Stimulated activated CD4-positive, alpha-beta T cell treated with anti-CD3 and anti-CD28 coated beads, Interleukin-12 subunit alpha, Interleukin-12 subunit beta, amount 100 ng/mL, for 4 hours (primary cell): Measurements from ENCODE around the gene TMEM59L.
A peak's percentile ranks its signal among the peaks of the same experiment; 100 is the strongest.

Source experiments
- DNase-seq: peaks from one replicate; pipeline ENCODE4 v3.0.0-alpha.2; 2020

Gene TMEM59L

GRCh38 chr19:18609717-18610051 is 3.0 kb upstream of the TMEM59L start:
- DNase-seq, result no peak

DNA sequence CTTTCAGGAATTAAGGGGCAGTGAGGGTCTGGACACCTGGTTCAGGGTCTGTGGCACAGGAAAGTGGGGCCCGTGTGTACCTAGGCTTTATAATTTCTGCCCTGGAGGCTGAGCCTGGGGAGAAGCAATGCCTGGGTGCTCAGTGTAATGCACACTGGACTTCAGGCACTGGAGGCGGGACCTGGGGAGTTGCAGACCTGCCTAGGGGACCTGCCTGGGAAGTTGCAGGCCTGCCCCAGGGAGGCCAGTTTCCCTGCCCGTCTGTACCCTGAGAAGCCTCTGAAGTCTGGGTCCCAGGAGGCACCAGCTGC is 2.5 kb upstream of the TMEM59L start:
- DNase-seq, result no peak

- DNase-seq, result no peak
Measured at GRCh38 chr19:18610556-18611326, 1.9 kb upstream of the TMEM59L start.

GRCh38 chr19:18611327-18612050 is 1.2 kb upstream of the TMEM59L start:
- DNase-seq, result no peak

DNA sequence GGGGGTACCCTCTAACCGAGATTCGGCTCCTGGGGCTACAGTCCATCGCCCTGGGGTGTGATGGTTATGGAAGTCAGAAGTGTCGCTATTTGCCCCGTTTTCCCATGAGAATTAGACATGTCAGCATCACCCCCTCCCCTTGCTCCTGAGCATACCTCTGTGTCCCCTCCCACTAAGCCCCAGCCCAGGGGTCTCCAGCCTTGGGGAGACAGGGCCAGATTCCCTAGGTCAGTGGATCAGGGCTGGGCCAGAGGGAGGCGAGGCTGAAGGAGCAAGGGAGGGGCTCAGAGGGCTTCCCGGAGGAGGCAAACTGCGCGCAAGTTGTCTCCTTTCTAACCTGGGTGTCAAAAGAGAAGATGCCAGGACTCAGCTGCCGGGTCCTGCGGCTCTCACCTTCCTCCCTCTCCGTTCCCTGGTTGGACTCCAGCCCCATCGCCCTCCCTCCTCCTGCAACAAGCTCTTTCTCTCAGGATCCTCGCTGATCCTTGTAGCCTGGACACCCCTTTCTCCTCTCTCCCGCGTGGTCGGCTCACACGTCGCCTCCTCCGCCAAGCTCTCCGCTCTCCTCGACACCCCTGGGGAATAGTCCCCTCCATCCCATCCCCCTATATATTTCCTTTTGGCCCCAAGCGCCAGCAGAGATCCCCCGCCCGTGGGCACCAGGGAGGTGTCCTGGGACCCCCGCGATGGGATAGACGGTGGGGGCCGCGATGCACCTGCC is 459 bp upstream of the TMEM59L start:
- DNase-seq, result no peak

GRCh38 chr19:18613589-18614234 is 1.0 kb downstream of the TMEM59L start:
- no peak for DNase-seq

DNA sequence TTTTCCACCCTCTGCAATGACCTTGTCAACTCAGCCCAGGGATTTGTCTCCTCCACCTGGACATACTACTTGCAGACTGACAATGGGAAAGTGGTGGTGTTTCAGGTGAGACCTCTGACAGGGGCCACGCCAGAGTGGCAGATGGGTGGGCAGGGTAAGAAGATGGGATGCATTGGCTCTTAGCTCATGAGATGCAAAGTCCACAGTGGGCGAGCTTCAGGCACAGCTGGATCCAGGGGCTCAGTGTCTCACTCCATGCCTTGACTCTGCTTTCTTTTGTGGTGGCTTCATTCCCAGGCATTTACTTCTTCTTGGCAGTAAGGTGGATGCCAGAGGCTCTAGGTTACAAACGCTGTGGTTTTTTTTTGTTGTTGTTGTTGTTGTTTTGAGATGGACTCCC is 3.4 kb downstream of the TMEM59L start:
- no peak for DNase-seq

- no peak for DNase-seq
Measured at GRCh38 chr19:18617562-18617961, 4.9 kb downstream of the TMEM59L start.

DNA sequence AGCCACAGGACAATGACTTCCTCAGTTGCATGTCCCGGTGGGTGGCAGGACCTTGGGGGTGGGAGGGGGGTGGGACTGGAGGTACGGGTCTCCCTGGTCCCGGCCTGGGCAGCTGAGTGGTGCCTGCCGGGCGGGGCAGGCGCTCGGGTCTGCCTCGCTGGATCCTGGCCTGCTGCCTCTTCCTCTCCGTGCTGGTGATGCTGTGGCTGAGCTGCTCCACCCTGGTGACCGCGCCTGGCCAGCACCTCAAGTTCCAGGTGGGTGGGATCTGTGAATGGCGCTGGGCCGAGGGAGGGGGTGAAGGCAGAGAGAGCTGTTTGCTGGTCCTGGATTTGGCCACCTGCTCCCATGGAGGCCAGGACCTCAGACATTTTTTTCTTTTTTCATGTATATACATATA is 5.6 kb downstream of the TMEM59L start:
- DNase-seq, result no peak

DNA sequence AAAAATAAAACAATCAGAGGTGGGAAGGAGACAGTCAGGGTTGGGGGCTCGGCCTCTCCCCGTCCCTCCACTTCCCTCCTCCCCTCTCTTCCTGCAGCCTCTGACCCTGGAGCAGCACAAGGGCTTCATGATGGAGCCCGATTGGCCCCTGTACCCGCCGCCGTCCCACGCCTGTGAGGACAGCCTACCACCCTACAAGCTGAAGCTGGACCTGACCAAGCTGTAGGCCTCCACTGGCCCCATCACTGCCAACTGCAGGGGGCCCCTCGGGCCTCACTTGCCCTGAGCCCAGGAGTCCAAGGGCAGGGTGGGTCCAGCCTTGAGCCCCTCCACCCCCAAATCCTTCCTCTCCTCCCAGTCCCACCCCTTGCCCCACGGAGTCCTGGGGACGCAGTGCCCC is 7.6 kb downstream of the TMEM59L start:
- DNase-seq, result no peak

DNA sequence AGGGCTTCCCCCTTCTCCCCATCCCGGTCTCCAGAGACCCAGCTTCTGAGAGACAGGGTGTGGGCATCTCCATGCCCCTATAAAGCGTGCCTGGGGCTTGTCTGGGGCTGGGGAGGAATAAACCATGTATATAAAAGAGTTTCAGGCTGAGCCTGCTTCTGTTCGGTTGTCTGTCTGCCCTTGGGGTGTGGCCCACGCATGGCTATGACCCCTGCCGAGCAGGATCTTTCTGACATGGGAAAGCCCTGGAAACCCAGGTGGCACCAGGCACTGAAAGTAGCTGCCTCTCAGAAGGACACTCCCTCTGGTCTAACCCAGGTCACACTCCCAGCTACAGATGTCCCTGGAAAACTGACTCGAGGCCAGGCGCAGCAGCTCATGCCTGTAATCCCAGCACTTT is 8.2 kb downstream of the TMEM59L start:
- DNase-seq, result no peak

DNA sequence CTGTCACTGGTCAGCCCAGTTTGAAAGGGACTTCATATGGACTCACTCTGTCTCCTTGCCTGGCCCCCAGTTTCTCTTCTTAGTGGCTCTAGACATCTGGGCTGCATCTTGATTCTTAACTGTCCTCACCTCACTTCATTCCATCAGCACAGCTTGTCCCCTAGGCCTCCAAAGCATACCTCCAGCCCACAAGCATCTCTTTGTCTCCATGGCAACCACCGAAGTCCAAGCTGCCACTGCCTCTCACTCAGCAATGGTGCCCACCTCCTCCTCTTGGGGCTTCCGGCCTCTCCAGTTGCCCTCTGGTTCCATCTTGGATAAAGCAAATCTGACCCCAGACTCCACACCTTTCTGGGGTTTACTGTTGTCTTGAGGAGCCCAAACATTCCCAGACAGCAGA is 14.2 kb downstream of the TMEM59L start:
- no peak for DNase-seq

- no peak for DNase-seq
Measured at GRCh38 chr19:18629166-18630088, 16.8 kb downstream of the TMEM59L start.

DNA sequence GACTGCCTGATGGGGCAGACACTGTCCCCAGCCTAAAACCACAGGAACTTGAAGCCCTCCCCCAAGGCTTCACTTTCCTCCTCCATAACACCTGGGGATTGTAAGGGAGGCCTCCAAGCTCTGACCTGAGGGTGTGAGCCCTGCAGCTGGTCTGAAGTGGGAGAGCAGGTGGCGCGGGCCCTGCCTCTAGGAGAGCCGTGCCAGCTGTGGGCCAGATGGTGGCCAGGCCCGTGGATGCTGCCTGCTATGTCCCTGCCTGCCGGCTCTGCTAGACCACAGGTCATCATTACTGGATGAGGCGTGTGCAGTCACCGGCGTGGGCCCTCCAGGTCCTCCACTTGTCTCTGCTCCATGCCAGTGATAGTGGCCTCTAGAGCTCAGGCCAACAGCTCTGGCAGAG is 20.7 kb downstream of the TMEM59L start:
- DNase-seq, result no peak

- no peak for DNase-seq
Measured at GRCh38 chr19:18634612-18635297, 22.1 kb downstream of the TMEM59L start.

GRCh38 chr19:18635831-18636182 is 23.1 kb downstream of the TMEM59L start:
- DNase-seq, result no peak

DNA sequence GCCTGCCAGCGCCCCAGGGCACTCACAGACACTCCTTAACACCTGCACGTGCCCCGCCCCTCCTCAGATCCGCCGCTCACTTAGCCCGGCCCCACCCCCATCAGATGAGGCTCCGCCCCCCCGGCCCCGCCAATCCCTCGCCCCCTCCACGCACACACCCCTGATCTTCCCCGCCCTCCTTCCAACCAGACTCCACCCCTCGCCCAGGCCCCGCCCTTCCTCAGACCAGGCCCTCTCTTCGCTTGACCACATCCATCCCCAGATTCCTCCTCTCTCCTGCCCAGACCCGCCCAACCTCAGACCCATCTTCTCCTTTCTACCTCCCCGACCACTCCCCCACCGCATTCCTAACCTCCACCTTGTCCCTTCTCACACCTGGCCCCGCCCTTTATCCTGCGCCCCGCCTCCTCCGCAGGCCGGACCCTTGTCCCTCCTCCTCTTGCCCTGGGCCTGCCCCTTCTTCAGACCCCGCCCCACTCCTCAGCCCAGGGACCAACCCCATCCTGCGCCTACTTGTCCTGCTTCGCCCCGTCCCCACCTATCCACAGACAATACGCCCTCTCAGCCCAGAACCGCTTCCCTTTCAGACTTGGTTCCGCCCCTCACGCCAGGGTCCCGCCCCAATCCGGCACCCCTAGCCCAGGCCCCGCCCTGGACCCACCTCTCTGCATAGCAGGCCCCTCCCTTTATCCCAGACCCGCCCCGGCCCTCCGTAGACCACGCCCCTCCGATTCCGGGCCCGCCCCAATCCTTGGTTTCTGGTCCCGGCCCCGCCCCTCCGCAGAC is 23.7 kb downstream of the TMEM59L start:
- DNase-seq, result peak; percentile 100

- DNase-seq, result no peak
Measured at GRCh38 chr19:18636969-18637629, 24.4 kb downstream of the TMEM59L start, which contains the start of gene KLHL26. Gene KLHL26, plus strand, starts transcription at chr19:18637028. Its CDS starts 27 bp downstream, at chr19:18637055.

DNA sequence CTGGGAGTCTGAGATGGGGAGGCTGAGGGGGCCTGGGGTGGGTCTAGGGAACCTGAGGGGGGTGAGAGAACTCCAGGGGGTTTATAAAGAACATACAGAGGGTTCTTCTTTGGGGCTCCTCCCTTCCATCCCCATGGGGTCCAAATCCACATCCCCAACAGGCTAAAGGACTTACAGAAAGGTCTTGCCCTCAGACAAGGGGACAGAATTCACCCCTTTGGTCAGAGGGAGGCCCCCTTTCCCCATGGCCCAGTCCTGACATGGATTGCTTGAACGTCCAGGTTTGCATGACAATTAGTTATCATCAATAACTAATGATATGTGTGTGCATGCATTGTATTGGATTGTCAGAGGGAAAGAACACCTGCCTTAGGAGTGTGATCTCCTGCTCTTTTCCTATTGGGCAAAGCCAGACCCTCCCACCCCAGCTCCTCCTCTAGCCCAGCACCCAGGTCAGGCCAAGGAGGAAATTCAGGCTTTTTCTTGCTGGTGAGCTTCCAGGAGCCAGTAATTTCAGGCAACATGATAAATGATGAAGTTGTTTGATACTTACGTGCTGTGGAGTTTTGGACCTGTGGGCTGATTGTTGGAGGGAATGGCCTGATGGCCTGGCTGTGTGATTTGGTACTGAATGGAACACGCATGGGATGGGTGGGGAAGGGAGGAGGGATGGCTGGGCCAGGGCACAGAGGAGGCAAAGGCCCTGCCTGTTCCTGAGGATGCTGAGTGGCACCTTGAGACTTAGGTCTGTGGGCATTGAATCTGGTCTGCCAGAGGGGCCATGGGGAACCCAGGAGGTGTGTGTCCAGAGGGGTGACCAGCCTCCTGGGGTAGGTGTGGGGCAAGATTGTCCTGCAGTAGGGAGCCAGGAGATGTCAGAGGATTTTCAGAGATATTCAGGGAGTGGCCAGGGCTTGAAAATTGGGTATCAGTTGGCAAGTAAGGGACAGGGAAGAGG is 25.3 kb downstream of the TMEM59L start:
- no peak for DNase-seq
